Endothelial cell of umbilical vein (primary cell): Measurements from ENCODE around the gene FAM131C.
"Not testable (repeated sequence)": the region's sequence is repeated elsewhere in the genome, so short reads cannot be mapped to it uniquely, and the experiment has no call there.

Source experiments
- CTCF ChIP-seq, 2 donors: IDR thresholded peaks; 1 replicate in 1 of 2; 2 replicates in 1 of 2; pipeline ENCODE4 v1.5.1; 2011; ENCODE audit warnings: low read length in 2 of 2, mild to moderate bottlenecking in 2 of 2, moderate library complexity in 2 of 2, control low read depth in 1 of 2, inconsistent platforms in 1 of 2, low read depth in 1 of 2; ENCODE audit not compliant: insufficient read depth in 1 of 2; ENCODE audit errors: extremely low read depth in 1 of 2
- JUN ChIP-seq: IDR thresholded peaks from 2 replicates; pipeline ENCODE4 v1.6.1; 2011; ENCODE audit warnings: borderline replicate concordance, low read depth; ENCODE audit not compliant: insufficient read length, insufficient read depth
- MAX ChIP-seq: IDR thresholded peaks from 2 replicates; pipeline ENCODE4 v1.6.1; 2011; ENCODE audit not compliant: insufficient read depth, insufficient read length
- MYC ChIP-seq: IDR thresholded peaks from one replicate; pipeline ENCODE4 v1.6.1; 2011; ENCODE audit warnings: mild to moderate bottlenecking, low read depth, low read length
- POLR2A ChIP-seq: IDR thresholded peaks from 2 replicates; pipeline ENCODE4 v1.6.1; 2012; ENCODE audit warnings: low read depth, mild to moderate bottlenecking, control low read depth, low read length
- POLR2AphosphoS5 ChIP-seq: IDR thresholded peaks from 2 replicates; pipeline ENCODE4 v1.6.1; 2012; ENCODE audit warnings: low read depth, mild to moderate bottlenecking, control low read depth, low read length, moderate library complexity; ENCODE audit not compliant: insufficient read depth

GRCh38 chr1:16061989-16062686 lies 11.3 kb downstream of the FAM131C start:
- not testable (repeated sequence) for TF ChIP-seq POLR2A; CTCF (IDR thresholded peaks at IDR 0.05; ENCODE audit: extremely low read depth in 1 of 2, insufficient read depth in 1 of 2, low read depth in 1 of 2, low read length in 2 of 2); MAX; JUN; POLR2AphosphoS5; MYC
